Neuronal stem cell (in vitro differentiated cells): ENCODE measurements around the gene SUSD2.

Source experiments
- DNase-seq: peaks from one replicate; pipeline ENCODE4 v3.0.0-alpha.2; 2013; ENCODE audit warnings: low spot score
- H2AFZ ChIP-seq: one replicate; pipeline ENCODE4 v1.6.1; 2013; ENCODE audit warnings: mild to moderate bottlenecking, low read length, inconsistent platforms
- H2AK5ac ChIP-seq: 2 replicates; pipeline ENCODE4 v1.6.1; 2013; ENCODE audit warnings: low read depth, mild to moderate bottlenecking, inconsistent platforms, low read length, moderate library complexity, mixed read lengths
- H2BK120ac ChIP-seq: 2 replicates; pipeline ENCODE4 v1.6.1; 2013; ENCODE audit warnings: low read depth, mild to moderate bottlenecking, inconsistent platforms, low read length, moderate library complexity, mixed read lengths
- H2BK12ac ChIP-seq: one replicate; pipeline ENCODE4 v1.6.1; 2013; ENCODE audit warnings: low read length, inconsistent platforms
- H2BK15ac ChIP-seq: 2 replicates; pipeline ENCODE4 v1.6.1; 2013; ENCODE audit warnings: mild to moderate bottlenecking, low read length, inconsistent platforms, mixed read lengths
- H2BK5ac ChIP-seq: one replicate; pipeline ENCODE4 v1.6.1; 2013; ENCODE audit warnings: inconsistent platforms, mild to moderate bottlenecking, low read length, moderate library complexity
- H3K14ac ChIP-seq: one replicate; pipeline ENCODE4 v1.6.1; 2013; ENCODE audit warnings: low read length, inconsistent platforms
- H3K18ac ChIP-seq: 2 replicates; pipeline ENCODE4 v1.6.1; 2013; ENCODE audit warnings: low read length, inconsistent platforms
- H3K23ac ChIP-seq: 2 replicates; pipeline ENCODE4 v1.6.1; 2013; ENCODE audit warnings: low read depth, mild to moderate bottlenecking, mixed read lengths, low read length, inconsistent platforms; ENCODE audit not compliant: poor library complexity
- H3K27ac ChIP-seq: replicated peaks from 3 replicates; pipeline ENCODE4 v1.5.1; 2013; ENCODE audit warnings: low read length, inconsistent platforms
- H3K27me3 ChIP-seq, 3 experiments: 2 replicates each; pipeline ENCODE4 v1.6.1; 2013; ENCODE audit warnings: low read length in 3 of 3, mild to moderate bottlenecking in 2 of 3, inconsistent platforms in 1 of 3, low read depth in 1 of 3, mixed read lengths in 1 of 3, moderate library complexity in 1 of 3; ENCODE audit not compliant: control insufficient read depth in 3 of 3, insufficient read depth in 3 of 3
- H3K36me3 ChIP-seq, 2 donors: replicated peaks in 1 of 2; 2 replicates each; pipeline ENCODE4 v1.6.1; 2013; ENCODE audit warnings: low read length in 2 of 2; ENCODE audit not compliant: control insufficient read depth in 2 of 2, insufficient read depth in 2 of 2
- H3K4ac ChIP-seq: 2 replicates; pipeline ENCODE4 v1.6.1; 2013; ENCODE audit warnings: inconsistent platforms, mild to moderate bottlenecking, low read length, moderate library complexity
- H3K4me1 ChIP-seq, 2 donors: 1 replicate in 1 of 2; 2 replicates in 1 of 2; pipeline ENCODE4 v1.6.1; 2013; ENCODE audit warnings: low read length in 2 of 2, low read depth in 1 of 2; ENCODE audit not compliant: control insufficient read depth in 2 of 2, insufficient read depth in 1 of 2
- H3K4me2 ChIP-seq: one replicate; pipeline ENCODE4 v1.6.1; 2013; ENCODE audit warnings: mild to moderate bottlenecking, low read length, inconsistent platforms; ENCODE audit not compliant: insufficient read depth, poor library complexity, severe bottlenecking
- H3K4me3 ChIP-seq, 2 donors: 2 replicates each; pipeline ENCODE4 v1.5.1; 2013; ENCODE audit warnings: low read length in 2 of 2, mild to moderate bottlenecking in 2 of 2, inconsistent platforms in 1 of 2, moderate library complexity in 1 of 2
- H3K79me1 ChIP-seq: one replicate; pipeline ENCODE4 v1.6.1; 2013; ENCODE audit warnings: low read depth, mild to moderate bottlenecking, inconsistent platforms, low read length, moderate library complexity
- H3K9ac ChIP-seq: one replicate; pipeline ENCODE4 v1.6.1; 2013; ENCODE audit warnings: mild to moderate bottlenecking, low read depth, low read length, inconsistent platforms; ENCODE audit not compliant: poor library complexity
- H3K9me3 ChIP-seq, 2 donors: replicated peaks in 1 of 2; 2 replicates each; pipeline versions ENCODE3 to v1.6.1; 2013; ENCODE audit warnings: low read length in 2 of 2, mild to moderate bottlenecking in 2 of 2, inconsistent platforms in 1 of 2, low read depth in 1 of 2, mixed read lengths in 1 of 2, moderate library complexity in 1 of 2; ENCODE audit not compliant: control insufficient read depth in 2 of 2, insufficient read depth in 1 of 2
- H4K8ac ChIP-seq: one replicate; pipeline ENCODE4 v1.6.1; 2013; ENCODE audit warnings: low read depth, mild to moderate bottlenecking, inconsistent platforms, low read length, moderate library complexity
- H4K91ac ChIP-seq: one replicate; pipeline ENCODE4 v1.6.1; 2013; ENCODE audit warnings: low read length, low read depth, mild to moderate bottlenecking, inconsistent platforms; ENCODE audit not compliant: poor library complexity
- WGBS, 2 donors: extraction: QIAGEN DNeasy Blood & Tissue Kit; methylation state at CpG; one replicate each; pipeline ENCODE4 v1.1.7; 2013; ENCODE audit warnings: missing lambda C conversion rate in 2 of 2, mixed read lengths in 1 of 2; ENCODE audit not compliant: insufficient read length in 2 of 2, insufficient replicate concordance in 1 of 2; ENCODE audit errors: extremely low coverage in 2 of 2; 5-methylcytosine and 5-hydroxymethylcytosine counted together

SUSD2 gene

DNA sequence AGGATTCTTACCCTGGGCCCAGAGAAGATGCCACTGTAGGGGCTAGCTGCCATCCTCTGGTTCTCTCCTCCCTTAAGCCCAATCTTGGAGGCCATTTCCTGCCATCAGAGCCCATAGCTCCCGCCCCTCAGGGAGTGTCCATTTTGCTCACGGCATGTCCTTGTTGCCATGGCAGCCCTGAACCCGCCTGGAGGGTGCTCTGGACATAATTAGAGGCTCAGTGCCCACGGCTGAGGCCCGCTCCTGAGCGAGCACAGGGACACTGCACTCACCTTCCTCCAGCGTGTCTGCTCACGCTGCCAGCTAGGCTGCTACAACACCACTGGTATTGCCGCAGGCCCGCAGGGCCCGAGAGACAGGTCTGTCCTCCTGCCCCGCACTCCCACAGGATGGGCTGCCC lies 11.1 kb upstream of the SUSD2 start:
- Histone ChIP-seq H2BK120ac (peak overlapping the region; percentile 54), H2AK5ac (no peak overlapping the region), H3K4me3 (no peak overlapping the region), H3K79me1 (no peaks in the 10 kb centered on the region), H3K18ac (no peak overlapping the region), H2AFZ (no peak overlapping the region), H4K8ac (no peak overlapping the region), H3K4me2 (no peak overlapping the region), H3K36me3 (peaks cover 49 to 62% of the 10 kb centered on the region in 2 donors), H3K14ac (no peak overlapping the region), H3K9ac (no peak overlapping the region), H3K4ac (no peak overlapping the region), H3K27me3 (no peaks in the 10 kb centered on the region), H3K4me1 (peaks cover 2 to 6% of the 10 kb centered on the region in 2 donors), H2BK5ac (no peak overlapping the region), H2BK12ac (no peak overlapping the region), H2BK15ac (no peak overlapping the region), H3K23ac (no peak overlapping the region), H4K91ac (no peak overlapping the region), H3K9me3 (no peaks in the 10 kb centered on the region), H3K27ac (no peak overlapping the region)
- WGBS, 2 donors = no CpG with 5 or more reads among the region's 12 CpGs
- DNase-seq = no peak

DNA sequence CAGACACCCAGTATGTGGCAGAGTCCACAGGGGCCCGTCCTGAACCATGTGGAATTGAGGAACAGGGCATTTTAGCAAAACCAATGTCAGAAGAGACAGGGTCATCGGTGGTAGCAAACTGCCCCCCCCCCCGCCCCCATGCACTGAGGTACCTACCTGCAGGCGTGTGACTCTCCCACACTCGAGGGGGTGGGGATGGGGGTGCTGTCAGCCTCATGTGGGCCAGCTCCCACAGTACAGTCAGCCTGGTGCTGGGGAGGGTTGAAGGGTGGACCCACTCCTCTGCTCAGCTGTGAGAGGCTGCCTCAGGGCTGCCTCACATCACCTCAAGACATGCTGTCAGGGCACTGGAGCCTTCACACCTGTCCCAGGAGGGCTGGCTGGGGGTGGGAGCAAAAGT lies 10.7 kb upstream of the SUSD2 start:
- no peak for DNase-seq
- no peak overlapping the region for H3K4ac ChIP-seq
- no peak overlapping the region for H2AFZ ChIP-seq
- no peak overlapping the region for H2AK5ac ChIP-seq
- H2BK120ac ChIP-seq = no peak overlapping the region
- H3K9ac ChIP-seq = no peak overlapping the region
- H3K79me1 ChIP-seq = peaks cover 2% of the 10 kb centered on the region
- H2BK5ac ChIP-seq = no peak overlapping the region
- no peaks in the 10 kb centered on the region for H3K27me3 ChIP-seq
- H3K14ac ChIP-seq = no peak overlapping the region
- H3K23ac ChIP-seq = peak overlapping the region; percentile 65
- H3K4me2 ChIP-seq = no peak overlapping the region
- WGBS, 2 donors = no CpG with 5 or more reads among the region's 5 CpGs
- no peak overlapping the region for H4K8ac ChIP-seq
- H2BK15ac ChIP-seq = no peak overlapping the region
- no peak overlapping the region for H3K18ac ChIP-seq
- no peak overlapping the region for H4K91ac ChIP-seq
- peaks cover 49 to 58% of the 10 kb centered on the region in 2 donors for H3K36me3 ChIP-seq
- no peak overlapping the region for H2BK12ac ChIP-seq
- no peak overlapping the region for H3K27ac ChIP-seq
- H3K4me1 ChIP-seq = peaks cover 2 to 6% of the 10 kb centered on the region in 2 donors
- H3K4me3 ChIP-seq = no peak overlapping the region
- no peaks in the 10 kb centered on the region for H3K9me3 ChIP-seq

DNA sequence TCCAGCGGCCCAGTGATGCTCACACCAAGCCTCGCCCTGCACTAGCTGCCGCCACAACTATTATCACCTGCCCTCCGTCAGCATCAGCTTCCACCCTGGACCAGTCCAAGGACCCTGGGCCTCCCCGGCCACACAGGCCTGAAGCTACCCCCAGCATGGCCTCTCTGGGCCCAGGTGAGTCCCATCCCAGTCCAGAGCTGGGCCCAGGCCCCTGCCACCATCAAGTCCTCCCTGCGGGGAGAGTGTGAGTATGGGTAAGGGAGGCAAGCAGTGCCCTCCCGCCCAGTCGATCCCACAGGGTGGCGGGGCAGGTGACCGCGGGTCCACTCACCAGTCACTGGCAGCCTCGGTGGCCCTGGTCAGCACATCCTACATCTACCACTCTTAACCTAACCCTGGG lies 9.5 kb upstream of the SUSD2 start:
- Histone ChIP-seq H3K27me3 (no peaks in the 10 kb centered on the region), H2BK5ac (peak overlapping the region; percentile 66), H3K9ac (no peak overlapping the region), H4K8ac (no peak overlapping the region), H3K23ac (peak overlapping the region; percentile 43), H3K27ac (no peak overlapping the region), H4K91ac (no peak overlapping the region), H3K9me3 (no peaks in the 10 kb centered on the region), H2AFZ (no peak overlapping the region), H3K4ac (no peak overlapping the region), H2BK12ac (no peak overlapping the region), H3K4me2 (no peak overlapping the region), H2BK15ac (no peak overlapping the region), H3K36me3 (peaks cover 40 to 58% of the 10 kb centered on the region in 2 donors), H2AK5ac (no peak overlapping the region), H3K79me1 (peaks cover 2% of the 10 kb centered on the region), H2BK120ac (no peak overlapping the region), H3K4me1 (peaks cover 2 to 6% of the 10 kb centered on the region in 2 donors), H3K14ac (peak overlapping the region; percentile 38), H3K4me3 (no peak overlapping the region), H3K18ac (no peak overlapping the region)
- no peak for DNase-seq
- WGBS, 2 donors = no CpG with 5 or more reads among the region's 12 CpGs

DNA sequence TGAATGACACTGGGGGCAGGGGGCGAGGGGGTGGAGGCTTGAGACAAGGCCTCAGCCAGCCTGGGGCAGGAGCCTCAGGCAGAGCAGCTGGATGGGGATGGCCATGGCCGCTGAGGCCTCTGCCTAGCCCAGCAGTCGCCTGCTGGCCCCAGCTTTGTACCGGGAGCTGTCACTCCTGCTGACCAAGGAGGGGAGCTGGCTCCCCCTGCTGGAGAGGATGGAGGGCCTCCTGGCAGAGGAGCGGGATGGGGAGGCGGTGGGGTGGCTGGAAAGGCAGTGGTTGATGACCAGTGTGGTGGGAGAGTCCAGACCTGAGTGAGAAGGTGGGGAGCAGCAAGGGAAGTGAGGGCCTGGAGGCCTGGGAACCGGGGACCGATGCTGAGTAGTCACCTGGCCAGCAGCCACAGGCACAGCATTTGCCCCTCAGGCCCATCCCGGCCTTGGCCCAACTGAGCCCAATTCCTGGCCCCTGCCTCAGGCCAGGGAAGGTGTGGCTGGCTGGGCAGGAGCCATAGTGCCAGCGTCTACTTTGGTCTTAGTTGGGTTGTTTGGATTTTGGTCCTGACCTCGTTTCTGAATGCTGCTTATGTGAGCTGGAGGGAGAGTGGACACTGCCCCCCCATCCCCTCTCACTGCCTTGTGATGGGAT lies 6.0 kb upstream of the SUSD2 start:
- no peak overlapping the region for H3K27ac ChIP-seq

More for the DNA sequence above, 6.0 kb upstream of the SUSD2 start:
- no peak overlapping the region for H2BK15ac ChIP-seq
- H3K4me1 ChIP-seq = peaks cover 0 to 2% of the 10 kb centered on the region in 2 donors
- H3K18ac ChIP-seq = no peak overlapping the region
- H3K36me3 ChIP-seq = peaks cover 26 to 47% of the 10 kb centered on the region in 2 donors
- H4K91ac ChIP-seq = no peak overlapping the region
- no CpG with 5 or more reads among the region's 11 CpGs for WGBS, 2 donors
- no peak overlapping the region for H2BK120ac ChIP-seq
- H3K9me3 ChIP-seq = no peaks in the 10 kb centered on the region
- no peak overlapping the region for H3K4me2 ChIP-seq
- H3K79me1 ChIP-seq = peaks cover 3% of the 10 kb centered on the region
- H3K4me3 ChIP-seq = no peak overlapping the region
- peak; percentile 49 for DNase-seq
- H2AK5ac ChIP-seq = no peak overlapping the region
- no peak overlapping the region for H2AFZ ChIP-seq
- no peak overlapping the region for H4K8ac ChIP-seq
- H3K9ac ChIP-seq = no peak overlapping the region
- H3K14ac ChIP-seq = no peak overlapping the region
- H3K4ac ChIP-seq = no peak overlapping the region
- no peak overlapping the region for H2BK12ac ChIP-seq
- peak overlapping the region; percentile 93 for H3K23ac ChIP-seq
- H2BK5ac ChIP-seq = no peak overlapping the region
- H3K27me3 ChIP-seq = no peaks in the 10 kb centered on the region
